ENCODE results near the gene ASB13.

The ASB13 gene

DNA sequence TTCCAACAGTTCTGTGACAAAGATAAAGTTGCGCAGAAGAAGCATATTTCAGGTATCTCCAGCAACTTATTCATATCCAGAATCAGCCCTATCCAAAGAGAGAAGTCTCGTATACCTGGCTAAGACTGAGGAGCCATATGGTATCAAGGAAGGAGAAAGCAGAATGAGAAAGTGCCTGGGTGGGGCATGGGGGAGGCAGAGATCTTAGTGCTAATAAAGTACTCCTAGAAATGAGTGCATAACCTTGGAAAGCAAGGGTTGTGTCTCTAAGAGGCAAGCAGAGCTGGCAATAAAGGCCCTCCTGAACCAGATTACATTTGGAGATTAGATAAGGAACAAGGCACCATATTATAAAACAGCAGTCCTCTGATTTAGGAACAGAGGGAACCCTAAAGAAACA is 30.9 kb upstream of the ASB13 start:
- TF ChIP-seq, protein P1, sequence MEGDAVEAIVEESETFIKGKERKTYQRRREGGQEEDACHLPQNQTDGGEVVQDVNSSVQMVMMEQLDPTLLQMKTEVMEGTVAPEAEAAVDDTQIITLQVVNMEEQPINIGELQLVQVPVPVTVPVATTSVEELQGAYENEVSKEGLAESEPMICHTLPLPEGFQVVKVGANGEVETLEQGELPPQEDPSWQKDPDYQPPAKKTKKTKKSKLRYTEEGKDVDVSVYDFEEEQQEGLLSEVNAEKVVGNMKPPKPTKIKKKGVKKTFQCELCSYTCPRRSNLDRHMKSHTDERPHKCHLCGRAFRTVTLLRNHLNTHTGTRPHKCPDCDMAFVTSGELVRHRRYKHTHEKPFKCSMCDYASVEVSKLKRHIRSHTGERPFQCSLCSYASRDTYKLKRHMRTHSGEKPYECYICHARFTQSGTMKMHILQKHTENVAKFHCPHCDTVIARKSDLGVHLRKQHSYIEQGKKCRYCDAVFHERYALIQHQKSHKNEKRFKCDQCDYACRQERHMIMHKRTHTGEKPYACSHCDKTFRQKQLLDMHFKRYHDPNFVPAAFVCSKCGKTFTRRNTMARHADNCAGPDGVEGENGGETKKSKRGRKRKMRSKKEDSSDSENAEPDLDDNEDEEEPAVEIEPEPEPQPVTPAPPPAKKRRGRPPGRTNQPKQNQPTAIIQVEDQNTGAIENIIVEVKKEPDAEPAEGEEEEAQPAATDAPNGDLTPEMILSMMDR (conservative IDR thresholded peaks at IDR 0.05; ENCODE audit: control insufficient read depth, insufficient read depth, low read depth, low read length) = no peak
- DNase-seq (ENCODE audit: low read depth) = no peak
- no peak overlapping the region for H3K4me3 ChIP-seq (ENCODE audit: control insufficient read depth, low read depth, low read length)

DNA sequence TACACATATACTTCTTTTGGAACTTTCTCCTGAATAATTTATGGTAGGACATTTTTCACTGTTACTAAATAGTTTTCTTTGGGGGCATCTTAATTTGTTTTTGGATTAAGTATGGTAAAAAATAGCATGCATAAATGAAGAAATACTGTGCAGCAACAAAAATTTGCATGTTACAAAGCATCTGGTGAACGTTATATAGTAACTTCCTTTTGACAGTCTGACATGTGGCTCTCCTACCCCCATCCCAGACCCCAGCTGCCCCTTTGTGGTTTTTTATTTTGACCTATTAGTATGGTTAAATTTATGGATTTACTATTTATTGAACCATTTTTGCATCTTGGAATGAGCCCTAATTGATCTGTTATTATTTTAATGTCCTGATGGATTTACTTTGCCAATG is 28.2 kb upstream of the ASB13 start:
- H3K4me3 ChIP-seq (ENCODE audit: control insufficient read depth, low read depth, low read length) = no peak overlapping the region
- no peak for DNase-seq (ENCODE audit: low read depth)
- TF ChIP-seq, protein P1 (conservative IDR thresholded peaks at IDR 0.05; ENCODE audit: control insufficient read depth, insufficient read depth, low read depth, low read length) = no peak

DNA sequence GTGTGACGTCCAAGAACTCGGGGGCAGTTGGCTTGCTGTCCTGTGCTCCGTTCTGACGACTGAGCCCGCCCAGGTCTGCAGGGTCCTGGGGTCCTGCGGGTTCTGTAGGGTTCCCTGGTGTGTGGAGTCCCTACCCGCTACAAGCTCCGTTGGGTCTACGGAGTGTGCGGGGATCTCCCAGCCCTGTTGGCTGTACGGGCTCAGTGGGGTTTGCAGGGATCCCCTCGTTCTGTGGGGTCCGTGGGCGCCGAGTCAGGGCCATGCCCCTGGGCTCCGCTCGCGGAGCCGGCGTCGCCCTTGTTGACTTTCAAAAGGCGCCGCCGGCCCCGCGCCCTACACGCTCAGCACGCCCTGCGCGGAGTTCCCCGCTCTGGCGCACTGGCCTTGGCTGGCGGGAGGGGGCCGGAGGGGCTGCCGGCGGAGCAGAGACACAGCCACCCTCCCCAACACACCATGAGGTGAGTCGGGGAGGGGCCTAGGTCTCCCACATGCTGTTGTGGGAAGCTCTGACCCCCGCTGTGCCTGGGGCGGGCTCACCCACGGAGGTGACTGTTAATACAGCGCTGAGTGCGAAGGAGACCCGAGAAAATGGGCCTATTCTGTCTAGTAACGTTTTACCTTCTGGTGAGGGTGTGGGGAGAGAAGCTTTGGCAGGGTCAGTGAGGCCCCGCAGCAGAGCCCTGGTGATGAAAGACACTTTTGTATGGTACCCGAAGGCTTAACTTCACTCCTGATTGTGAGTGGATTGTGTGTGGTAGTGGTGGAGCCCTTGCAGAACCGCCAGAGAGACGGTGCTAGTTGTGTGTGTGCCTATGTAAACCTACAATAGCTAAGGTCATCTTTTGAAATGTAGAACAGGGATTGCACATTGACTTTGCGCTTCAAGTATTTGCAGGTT is 26.3 kb upstream of the ASB13 start:
- peak overlapping the region; percentile 66 for H3K4me3 ChIP-seq (ENCODE audit: control insufficient read depth, low read depth, low read length)

DNA sequence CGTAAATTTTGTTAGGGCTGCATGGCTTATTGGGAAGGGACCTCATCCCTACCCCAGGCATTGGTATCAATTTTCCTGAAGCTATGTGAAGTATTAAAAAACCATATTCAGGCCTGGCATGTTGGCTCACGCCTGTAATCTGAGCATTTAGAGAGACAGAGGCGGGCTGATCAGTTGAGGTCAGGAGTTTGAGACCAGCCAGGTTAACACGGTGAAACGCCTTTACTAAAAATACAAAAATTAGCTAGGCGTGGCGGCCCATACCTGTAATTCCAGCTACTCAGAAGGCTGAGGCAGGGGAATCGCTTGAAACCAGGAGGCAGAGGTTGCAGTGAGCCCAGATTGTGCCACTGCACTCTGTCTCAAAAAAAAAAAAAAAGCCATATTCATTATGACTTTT is 25.4 kb upstream of the ASB13 start:
- peak overlapping the region; percentile 66 for H3K4me3 ChIP-seq (ENCODE audit: control insufficient read depth, low read depth, low read length)
- no peak for DNase-seq (ENCODE audit: low read depth)
- TF ChIP-seq, protein P1 (conservative IDR thresholded peaks at IDR 0.05; ENCODE audit: control insufficient read depth, insufficient read depth, low read depth, low read length) = no peak

More for the DNA sequence above, 26.3 kb upstream of the ASB13 start:
- DNase-seq (ENCODE audit: low read depth) = peak; percentile 32
- TF ChIP-seq, protein P1 (conservative IDR thresholded peaks at IDR 0.05; ENCODE audit: control insufficient read depth, insufficient read depth, low read depth, low read length) = no peak

DNA sequence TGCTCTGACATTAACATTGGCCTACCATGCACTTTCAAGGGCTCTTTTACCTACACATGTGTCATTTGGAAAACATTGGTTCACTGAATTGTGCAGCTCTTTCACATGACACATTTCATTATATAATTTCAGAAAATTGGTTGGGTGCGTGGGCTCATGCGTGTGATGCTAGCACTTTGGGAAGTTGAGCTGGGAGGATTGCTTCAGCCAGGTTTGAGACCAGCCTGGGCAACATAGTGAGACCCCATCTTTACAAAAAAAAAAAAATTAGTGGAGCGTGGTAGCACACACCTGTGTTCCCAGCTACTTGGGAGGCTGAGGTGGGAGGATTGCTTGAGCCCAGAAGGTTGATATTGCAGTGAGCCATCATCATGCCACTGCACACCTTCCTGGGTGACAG is 22.2 kb upstream of the ASB13 start:
- DNase-seq (ENCODE audit: low read depth) = no peak
- TF ChIP-seq, protein P1 (conservative IDR thresholded peaks at IDR 0.05; ENCODE audit: control insufficient read depth, insufficient read depth, low read depth, low read length) = no peak
- no peak overlapping the region for H3K4me3 ChIP-seq (ENCODE audit: control insufficient read depth, low read depth, low read length)

DNA sequence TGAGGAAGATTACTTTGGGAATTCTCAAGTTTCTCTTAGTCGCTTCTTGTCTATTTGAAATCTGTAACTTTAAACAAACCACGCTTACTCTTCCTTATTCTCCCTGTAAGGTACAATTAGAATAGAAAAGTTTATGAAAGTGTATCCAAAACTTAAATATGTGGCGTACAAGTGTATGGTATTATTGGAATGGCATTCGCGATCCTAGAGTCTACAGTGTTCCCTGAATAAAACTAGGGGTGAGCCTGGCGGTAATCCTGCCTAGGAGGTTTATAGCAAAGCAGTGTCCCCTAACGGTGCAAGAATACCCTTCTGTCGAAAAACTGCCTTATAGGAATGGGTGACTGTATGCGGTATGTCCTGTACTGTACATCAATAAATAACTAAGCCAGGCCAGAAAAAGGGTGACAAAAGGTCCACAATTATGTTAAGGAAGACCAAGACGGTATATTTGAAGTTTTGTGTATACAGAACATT is 19.4 kb upstream of the ASB13 start:
- H3K4me3 ChIP-seq (ENCODE audit: control insufficient read depth, low read depth, low read length) = peak overlapping the region; percentile 94
- peak; percentile 24 for DNase-seq (ENCODE audit: low read depth)
- TF ChIP-seq, protein P1 (conservative IDR thresholded peaks at IDR 0.05; ENCODE audit: control insufficient read depth, insufficient read depth, low read depth, low read length) = no peak
